K562 (cell line): ENCODE results near the gene PSMG3. TPM values are rescaled to one million over a fixed set of nuclear protein-coding genes. Genes with fewer than 3 reads are reported as not detected.

Experiments
- ADNP ChIP-seq: fragments of 200-800 bp; sonication (Bioruptor generic); IDR thresholded peaks from 2 replicates; pipeline ENCODE4 v1.6.1; 2016; ENCODE audit warnings: missing genetic modification characterization, missing compliant biosample characterization
- ARID1B ChIP-seq: fragments of 450-650 bp; IDR thresholded peaks from 2 replicates; pipeline ENCODE4 v1.6.1; 2016; ENCODE audit warnings: antibody characterized with exemption, mild to moderate bottlenecking, inconsistent platforms
- FOS ChIP-seq: IDR thresholded peaks from 3 replicates; pipeline ENCODE4 v1.6.1; 2011; ENCODE audit not compliant: insufficient read length; ENCODE audit errors: extremely low read depth
- HDAC3 ChIP-seq: fragments of 450-650 bp; IDR thresholded peaks from 2 replicates; pipeline ENCODE4 v1.6.1; 2018; ENCODE audit warnings: borderline replicate concordance, mild to moderate bottlenecking, moderate library complexity; ENCODE audit not compliant: partially characterized antibody
- HNRNPUL1 ChIP-seq: fragments of 200-400 bp; formaldehyde crosslinking; IDR thresholded peaks from 2 replicates; pipeline ENCODE4 v1.6.1; 2017; ENCODE audit warnings: low read length
- LEF1 ChIP-seq: fragments of 450-650 bp; IDR thresholded peaks from 2 replicates; pipeline ENCODE4 v1.6.1; 2016; ENCODE audit warnings: mild to moderate bottlenecking
- MBD2 ChIP-seq: sonication (generic); IDR thresholded peaks from 2 replicates; pipeline ENCODE4 v1.6.1; 2016; ENCODE audit warnings: low read depth, borderline replicate concordance
- PHB2 ChIP-seq: fragments of 450-650 bp; IDR thresholded peaks from 2 replicates; pipeline ENCODE4 v1.6.1; 2017; ENCODE audit warnings: low read depth
- POLR2AphosphoS5 ChIP-seq: IDR thresholded peaks from 2 replicates; pipeline ENCODE4 v1.6.1; 2011; ENCODE audit warnings: mild to moderate bottlenecking, low read depth, low read length, moderate library complexity; ENCODE audit not compliant: control insufficient read depth, insufficient read depth
- SMAD4 ChIP-seq: fragments of 250-450 bp; sonication (Bioruptor Pico); conservative IDR thresholded peaks from 2 replicates; pipeline ENCODE4 v1.8.0; 2021; ENCODE audit warnings: inconsistent platforms, mild to moderate bottlenecking, moderate library complexity
- TBL1XR1 ChIP-seq, 2 experiments: IDR thresholded peaks; 2 replicates each; pipeline ENCODE4 v1.6.1; 2012; ENCODE audit warnings: improper control_type of control experiment in 2 of 2, low read length in 2 of 2, mild to moderate bottlenecking in 1 of 2
- TEAD1 ChIP-seq, 2 experiments: fragments of 450-650 bp in 1 of 2; sonication (generic) in 1 of 2; formaldehyde crosslinking; IDR thresholded peaks; 2 replicates each; pipeline versions ENCODE4 v1.4.0 to v1.8.0; 2020 to 2022; ENCODE audit warnings: mild to moderate bottlenecking in 2 of 2, missing genetic modification reagents in 1 of 2
- ZKSCAN1 ChIP-seq: fragments of 150-350 bp; IDR thresholded peaks from 2 replicates; pipeline ENCODE4 v1.6.1; 2016; ENCODE audit warnings: low read depth, low read length
- ZNF311 ChIP-seq: fragments of 250-450 bp; sonication (Bioruptor Pico); IDR thresholded peaks from 2 replicates; pipeline ENCODE4 v1.4.0; 2020; ENCODE audit warnings: mild to moderate bottlenecking, moderate library complexity
- ZNF354B ChIP-seq: fragments of 250-450 bp; sonication (Bioruptor Pico); IDR thresholded peaks from 2 replicates; pipeline ENCODE4 v1.4.0; 2020
- ZNF584 ChIP-seq: fragments of 200-800 bp; sonication (Bioruptor generic); IDR thresholded peaks from 2 replicates; pipeline ENCODE4 v1.6.1; 2016; ENCODE audit warnings: low read depth, mild to moderate bottlenecking, missing genetic modification characterization, missing compliant biosample characterization
- ZNF668 ChIP-seq: fragments of 250-450 bp; sonication (Bioruptor Pico); IDR thresholded peaks from 2 replicates; pipeline ENCODE4 v1.8.0; 2022; ENCODE audit warnings: mild to moderate bottlenecking, inconsistent platforms
- ZNF785 ChIP-seq: fragments of 250-450 bp; sonication (Bioruptor Pico); IDR thresholded peaks from 2 replicates; pipeline ENCODE4 v1.4.0; 2020; ENCODE audit warnings: mild to moderate bottlenecking
- polyA plus RNA-seq, 8 experiments: library from polyadenylated mRNA; depleted of rRNA in 4 of 8; stranded (reverse) in 5 of 8; unstranded in 3 of 8; fragments of >200 nt; fragmentation: Nextera tagmentation in 2 of 8; fragmentation: Illumina TruSeq in 1 of 8; extraction: Ambion mirVana in 2 of 8; extraction: Trizol in 1 of 8; gene quantifications; 2 replicates each; pipeline versions ENCODE4 v1.2.1 to v1.2.3, GENCODE V29; 2011 to 2014; ENCODE audit warnings: inconsistent platforms in 1 of 8, missing spikeins in 1 of 8
- total RNA-seq, 7 experiments: library from RNA; depleted of rRNA in 6 of 7; stranded (reverse); fragments of >200 nt in 6 of 7; fragmentation: Illumina TruSeq in 2 of 7; extraction: Trizol in 2 of 7; gene quantifications; 2 replicates each; pipeline versions ENCODE4 v1.2.1 to v1.2.3, GENCODE V29; 2011 to 2021; ENCODE audit warnings: low replicate concordance in 1 of 7
- TF ChIP-seq, protein P1 (sequence below): fragments of 200-800 bp; sonication (Bioruptor generic); IDR thresholded peaks from 2 replicates; pipeline ENCODE4 v1.6.1; 2017; ENCODE audit warnings: missing genetic modification characterization, missing compliant biosample characterization
- TF ChIP-seq, protein P2 (sequence below): sonication (generic); formaldehyde crosslinking; IDR thresholded peaks from 2 replicates; pipeline ENCODE4 v1.8.1; 2022; ENCODE audit warnings: missing genetic modification reagents
- TF ChIP-seq, protein P3 (sequence below): fragments of 250-450 bp; sonication (Bioruptor Pico); IDR thresholded peaks from 2 replicates; pipeline ENCODE4 v1.5.1; 2021; ENCODE audit warnings: mild to moderate bottlenecking
- TF ChIP-seq, protein P4 (sequence below): fragments of 250-450 bp; sonication (Bioruptor Pico); IDR thresholded peaks from 2 replicates; pipeline ENCODE4 v1.5.0; 2021; ENCODE audit warnings: mild to moderate bottlenecking, borderline replicate concordance

Gene PSMG3
- total and polyA plus RNA-seq, 9 of the 15 experiments (the other 6 are each of a cell fraction or from before 2014, with no cell fraction given): 34.8 to 122 (median 80.1) TPM

DNA sequence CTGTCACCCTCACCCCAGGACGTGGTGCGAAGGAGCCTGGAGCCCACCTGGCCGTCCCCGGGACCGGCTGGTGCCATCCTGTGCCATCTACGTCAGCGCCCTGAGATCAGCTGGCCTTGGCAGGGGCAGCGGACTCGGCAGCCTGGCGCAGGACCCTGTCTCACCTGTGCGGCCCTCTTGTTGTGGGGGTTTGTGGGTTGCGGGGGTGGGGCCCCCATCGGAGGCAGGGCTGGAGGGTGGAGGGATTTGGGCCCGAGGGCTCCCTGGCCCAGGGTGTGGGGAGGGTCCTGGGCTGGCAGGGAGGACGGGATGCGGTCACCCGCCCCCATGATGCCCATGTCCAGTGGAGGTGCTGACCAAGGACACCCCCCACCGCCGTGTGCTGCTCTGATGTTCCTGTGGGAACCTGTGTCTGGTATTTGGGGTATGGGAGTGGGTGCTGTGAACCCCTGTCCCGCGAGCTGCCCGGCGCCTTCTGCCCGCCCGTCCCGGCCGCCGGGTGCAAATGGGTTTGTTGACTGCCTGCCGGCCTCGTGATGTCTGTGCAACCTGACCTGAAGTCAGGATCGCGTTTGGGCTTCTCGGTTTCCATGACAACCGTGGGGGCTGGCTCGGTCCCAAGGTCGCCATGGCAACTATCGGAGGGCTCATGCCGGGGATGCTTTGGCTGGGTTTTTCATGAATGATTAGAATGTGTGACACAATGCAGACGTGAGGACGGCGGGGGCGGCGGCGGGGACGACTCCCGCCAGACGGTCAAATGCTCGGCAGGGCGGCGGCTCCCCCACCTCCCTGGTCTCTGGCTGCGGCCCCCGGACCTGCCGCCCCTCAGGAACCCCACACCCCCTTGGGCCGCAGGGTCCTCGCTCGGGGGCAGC, 32.1 kb downstream of the PSMG3 start (continued):
- TF ChIP-seq TEAD1 (CRISPR knock-in tag; IDR thresholded peaks at IDR 0.05) (peak; percentile 76 to 95; a peak in 3 of 4 replicates), MBD2 (peak; percentile 84), ZNF311 (no peak), FOS (no peak), HNRNPUL1 (no peak), ZKSCAN1 (peak; percentile 44), POLR2AphosphoS5 (peak; percentile 75), PHB2 (no peak), TBL1XR1 (IDR thresholded peaks at IDR 0.05; ENCODE audit: low read length in 2 of 2) (peak in 1 of 2 experiments; percentile 56; a peak in 3 of 4 replicates), ZNF785 (no peak), ZNF584 (CRISPR knock-in tag) (no peak), ADNP (tag) (no peak), LEF1 (0 out of 2 replicates have a peak, but pooled peaks have one; percentile 34), ZNF668 (CRISPR knock-in tag) (no peak), ARID1B (peak; percentile 77), ZNF354B (CRISPR knock-in tag) (no peak), HDAC3 (peak; percentile 78), SMAD4 (CRISPR knock-in tag) (peak; percentile 89)
- TF ChIP-seq, protein P1, sequence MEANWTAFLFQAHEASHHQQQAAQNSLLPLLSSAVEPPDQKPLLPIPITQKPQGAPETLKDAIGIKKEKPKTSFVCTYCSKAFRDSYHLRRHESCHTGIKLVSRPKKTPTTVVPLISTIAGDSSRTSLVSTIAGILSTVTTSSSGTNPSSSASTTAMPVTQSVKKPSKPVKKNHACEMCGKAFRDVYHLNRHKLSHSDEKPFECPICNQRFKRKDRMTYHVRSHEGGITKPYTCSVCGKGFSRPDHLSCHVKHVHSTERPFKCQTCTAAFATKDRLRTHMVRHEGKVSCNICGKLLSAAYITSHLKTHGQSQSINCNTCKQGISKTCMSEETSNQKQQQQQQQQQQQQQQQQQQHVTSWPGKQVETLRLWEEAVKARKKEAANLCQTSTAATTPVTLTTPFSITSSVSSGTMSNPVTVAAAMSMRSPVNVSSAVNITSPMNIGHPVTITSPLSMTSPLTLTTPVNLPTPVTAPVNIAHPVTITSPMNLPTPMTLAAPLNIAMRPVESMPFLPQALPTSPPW (CRISPR knock-in tag): peak; percentile 77
- TF ChIP-seq, protein P2, sequence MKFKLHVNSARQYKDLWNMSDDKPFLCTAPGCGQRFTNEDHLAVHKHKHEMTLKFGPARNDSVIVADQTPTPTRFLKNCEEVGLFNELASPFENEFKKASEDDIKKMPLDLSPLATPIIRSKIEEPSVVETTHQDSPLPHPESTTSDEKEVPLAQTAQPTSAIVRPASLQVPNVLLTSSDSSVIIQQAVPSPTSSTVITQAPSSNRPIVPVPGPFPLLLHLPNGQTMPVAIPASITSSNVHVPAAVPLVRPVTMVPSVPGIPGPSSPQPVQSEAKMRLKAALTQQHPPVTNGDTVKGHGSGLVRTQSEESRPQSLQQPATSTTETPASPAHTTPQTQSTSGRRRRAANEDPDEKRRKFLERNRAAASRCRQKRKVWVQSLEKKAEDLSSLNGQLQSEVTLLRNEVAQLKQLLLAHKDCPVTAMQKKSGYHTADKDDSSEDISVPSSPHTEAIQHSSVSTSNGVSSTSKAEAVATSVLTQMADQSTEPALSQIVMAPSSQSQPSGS (CRISPR knock-in tag): no peak
- TF ChIP-seq, protein P3, sequence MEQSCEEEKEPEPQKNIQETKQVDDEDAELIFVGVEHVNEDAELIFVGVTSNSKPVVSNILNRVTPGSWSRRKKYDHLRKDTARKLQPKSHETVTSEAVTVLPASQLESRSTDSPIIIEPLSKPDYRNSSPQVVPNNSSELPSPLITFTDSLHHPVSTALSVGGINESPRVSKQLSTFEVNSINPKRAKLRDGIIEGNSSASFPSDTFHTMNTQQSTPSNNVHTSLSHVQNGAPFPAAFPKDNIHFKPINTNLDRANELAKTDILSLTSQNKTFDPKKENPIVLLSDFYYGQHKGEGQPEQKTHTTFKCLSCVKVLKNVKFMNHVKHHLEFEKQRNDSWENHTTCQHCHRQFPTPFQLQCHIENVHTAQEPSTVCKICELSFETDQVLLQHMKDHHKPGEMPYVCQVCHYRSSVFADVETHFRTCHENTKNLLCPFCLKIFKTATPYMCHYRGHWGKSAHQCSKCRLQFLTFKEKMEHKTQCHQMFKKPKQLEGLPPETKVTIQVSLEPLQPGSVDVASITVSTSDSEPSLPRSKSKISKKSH (CRISPR knock-in tag): no peak
- TF ChIP-seq, protein P4, sequence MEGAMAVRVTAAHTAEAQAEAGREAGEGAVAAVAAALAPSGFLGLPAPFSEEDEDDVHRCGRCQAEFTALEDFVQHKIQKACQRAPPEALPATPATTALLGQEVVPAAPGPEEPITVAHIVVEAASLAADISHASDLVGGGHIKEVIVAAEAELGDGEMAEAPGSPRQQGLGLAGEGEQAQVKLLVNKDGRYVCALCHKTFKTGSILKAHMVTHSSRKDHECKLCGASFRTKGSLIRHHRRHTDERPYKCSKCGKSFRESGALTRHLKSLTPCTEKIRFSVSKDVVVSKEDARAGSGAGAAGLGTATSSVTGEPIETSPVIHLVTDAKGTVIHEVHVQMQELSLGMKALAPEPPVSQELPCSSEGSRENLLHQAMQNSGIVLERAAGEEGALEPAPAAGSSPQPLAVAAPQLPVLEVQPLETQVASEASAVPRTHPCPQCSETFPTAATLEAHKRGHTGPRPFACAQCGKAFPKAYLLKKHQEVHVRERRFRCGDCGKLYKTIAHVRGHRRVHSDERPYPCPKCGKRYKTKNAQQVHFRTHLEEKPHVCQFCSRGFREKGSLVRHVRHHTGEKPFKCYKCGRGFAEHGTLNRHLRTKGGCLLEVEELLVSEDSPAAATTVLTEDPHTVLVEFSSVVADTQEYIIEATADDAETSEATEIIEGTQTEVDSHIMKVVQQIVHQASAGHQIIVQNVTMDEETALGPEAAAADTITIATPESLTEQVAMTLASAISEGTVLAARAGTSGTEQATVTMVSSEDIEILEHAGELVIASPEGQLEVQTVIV (CRISPR knock-in tag): no peak
